Thyroid gland (tissue), 4 donors: ENCODE results near the gene LPP.

Experiments used
- CTCF ChIP-seq, 6 experiments: fragments of 200-600 bp in 3 of 6; fragments of 450-650 bp in 3 of 6; sonication (generic) in 3 of 6; IDR thresholded peaks; one replicate each; pipeline ENCODE4 v1.5.1; 2016 to 2019; ENCODE audit warnings: antibody characterized with exemption in 6 of 6, mild to moderate bottlenecking in 2 of 6, inconsistent platforms in 1 of 6, moderate library complexity in 1 of 6
- POLR2A ChIP-seq, 2 donors: fragments of 450-650 bp; IDR thresholded peaks; one replicate each; pipeline ENCODE4 v1.6.1; 2017; ENCODE audit warnings: antibody characterized with exemption in 2 of 2, mild to moderate bottlenecking in 2 of 2, moderate library complexity in 1 of 2

DNA sequence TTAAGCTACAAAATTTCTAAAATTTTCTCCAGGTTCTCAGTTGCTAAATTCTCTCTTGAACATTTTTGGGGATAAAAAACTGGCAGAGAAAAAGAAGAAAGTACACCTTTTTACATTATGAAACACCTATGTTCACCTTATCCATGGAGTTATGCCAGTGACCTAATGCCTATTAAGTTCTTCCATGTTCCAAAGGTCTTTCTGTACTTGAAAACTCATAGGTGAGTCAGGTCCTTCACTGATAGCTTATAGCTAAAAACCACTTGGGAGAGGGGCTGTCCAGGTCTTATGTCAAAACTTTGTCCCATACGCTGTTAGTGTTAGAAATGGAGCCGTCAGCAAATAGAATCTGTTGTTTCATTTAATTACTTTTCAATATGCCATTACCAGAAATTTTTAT is 530.3 kb downstream of the LPP start:
- TF ChIP-seq POLR2A (IDR thresholded peaks at IDR 0.05) (no peak), CTCF (IDR thresholded peaks at IDR 0.05) (no peak)
